Measurements from ENCODE around the gene CFAP97. TPM values are rescaled to one million over a fixed set of nuclear protein-coding genes. Genes with fewer than 3 reads are reported as not detected.
"Not testable (repeated sequence)": the region's sequence is repeated elsewhere in the genome, so short reads cannot be mapped to it uniquely, and the experiment has no call there.

CFAP97 gene
- total RNA-seq, 1 donor = 77.1 TPM

DNA sequence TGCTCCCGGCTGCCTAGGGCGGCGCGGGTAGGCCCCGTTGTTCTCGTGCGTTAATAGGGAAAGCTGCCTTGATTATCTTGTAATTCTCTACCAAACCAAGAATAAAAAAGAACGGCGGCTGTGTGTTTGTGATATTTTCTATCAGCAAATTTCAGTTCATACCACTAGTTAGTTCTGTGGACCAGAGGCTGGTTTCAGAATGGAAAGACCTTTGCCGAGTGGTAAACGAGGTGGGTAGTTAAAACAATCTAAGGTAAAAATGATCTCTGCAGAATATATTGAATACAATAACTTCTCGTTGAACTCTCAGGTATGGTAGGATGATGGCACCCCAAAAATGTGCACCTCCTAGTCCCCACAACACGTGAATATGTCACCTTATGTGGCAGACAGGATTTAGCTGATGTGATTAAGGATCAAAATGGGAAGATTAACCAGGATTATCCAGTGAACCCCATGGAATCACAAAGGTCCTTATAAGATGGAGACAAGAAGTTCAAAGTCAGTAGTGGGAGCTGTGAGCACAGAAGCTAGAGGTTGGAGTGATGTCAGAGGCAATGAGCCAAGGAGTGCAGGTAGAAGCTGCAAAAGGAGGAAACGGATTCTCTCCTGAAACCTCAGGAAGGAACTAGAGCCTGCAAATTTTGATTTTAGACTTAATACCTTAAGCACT lies 574 bp upstream of the CFAP97 start:
- Histone ChIP-seq H3K4me1 (ENCODE audit: insufficient read depth, low read length) (peaks cover 31% of the 10 kb centered on the region), H3K27me3 (ENCODE audit: insufficient read depth, low read length) (no peaks in the 10 kb centered on the region), H2AFZ (ENCODE audit: low read length) (peak overlapping the region; percentile 96), H3K4me2 (ENCODE audit: insufficient read depth, low read length) (peak overlapping the region; percentile 100), H3K36me3 (ENCODE audit: insufficient read depth, low read length) (peaks cover 4% of the 10 kb centered on the region), H3K27ac (ENCODE audit: low read depth, low read length) (peak overlapping the region; percentile 83), H4K20me1 (ENCODE audit: insufficient read depth, low read length) (peaks cover 9% of the 10 kb centered on the region), H3K79me2 (ENCODE audit: insufficient read depth, low read length) (peaks cover 51% of the 10 kb centered on the region), H3K4me3 (ENCODE audit: insufficient read depth, low read length) (peak overlapping the region; percentile 75), H3K9me3 (ENCODE audit: low read depth, low read length) (no peaks in the 10 kb centered on the region)
- TF ChIP-seq, protein P1, sequence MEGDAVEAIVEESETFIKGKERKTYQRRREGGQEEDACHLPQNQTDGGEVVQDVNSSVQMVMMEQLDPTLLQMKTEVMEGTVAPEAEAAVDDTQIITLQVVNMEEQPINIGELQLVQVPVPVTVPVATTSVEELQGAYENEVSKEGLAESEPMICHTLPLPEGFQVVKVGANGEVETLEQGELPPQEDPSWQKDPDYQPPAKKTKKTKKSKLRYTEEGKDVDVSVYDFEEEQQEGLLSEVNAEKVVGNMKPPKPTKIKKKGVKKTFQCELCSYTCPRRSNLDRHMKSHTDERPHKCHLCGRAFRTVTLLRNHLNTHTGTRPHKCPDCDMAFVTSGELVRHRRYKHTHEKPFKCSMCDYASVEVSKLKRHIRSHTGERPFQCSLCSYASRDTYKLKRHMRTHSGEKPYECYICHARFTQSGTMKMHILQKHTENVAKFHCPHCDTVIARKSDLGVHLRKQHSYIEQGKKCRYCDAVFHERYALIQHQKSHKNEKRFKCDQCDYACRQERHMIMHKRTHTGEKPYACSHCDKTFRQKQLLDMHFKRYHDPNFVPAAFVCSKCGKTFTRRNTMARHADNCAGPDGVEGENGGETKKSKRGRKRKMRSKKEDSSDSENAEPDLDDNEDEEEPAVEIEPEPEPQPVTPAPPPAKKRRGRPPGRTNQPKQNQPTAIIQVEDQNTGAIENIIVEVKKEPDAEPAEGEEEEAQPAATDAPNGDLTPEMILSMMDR (IDR thresholded peaks at IDR 0.05; ENCODE audit: extremely low read depth, low read depth, low read length) = no peak
- DNase-seq (ENCODE audit: insufficient read length, low spot score, missing footprints) = peak; percentile 73

GRCh38 chr4:185202984-185203485 lies 765 bp downstream of the CFAP97 start:
- Histone ChIP-seq H3K27me3 (ENCODE audit: insufficient read depth, low read length) (no peaks in the 10 kb centered on the region), H3K4me2 (ENCODE audit: insufficient read depth, low read length) (peak overlapping the region; percentile 90), H2AFZ (ENCODE audit: low read length) (peak overlapping the region; percentile 83), H3K79me2 (ENCODE audit: insufficient read depth, low read length) (peaks cover 61% of the 10 kb centered on the region), H3K4me3 (ENCODE audit: insufficient read depth, low read length) (peak overlapping the region; percentile 75), H3K27ac (ENCODE audit: low read depth, low read length) (peak overlapping the region; percentile 86), H3K36me3 (ENCODE audit: insufficient read depth, low read length) (peaks cover 4% of the 10 kb centered on the region), H4K20me1 (ENCODE audit: insufficient read depth, low read length) (peaks cover 9% of the 10 kb centered on the region), H3K9me3 (ENCODE audit: low read depth, low read length) (no peaks in the 10 kb centered on the region), H3K4me1 (ENCODE audit: insufficient read depth, low read length) (peaks cover 26% of the 10 kb centered on the region)
- no peak for DNase-seq (ENCODE audit: insufficient read length, low spot score, missing footprints)
- TF ChIP-seq, protein P1 (IDR thresholded peaks at IDR 0.05; ENCODE audit: extremely low read depth, low read depth, low read length) = no peak

DNA sequence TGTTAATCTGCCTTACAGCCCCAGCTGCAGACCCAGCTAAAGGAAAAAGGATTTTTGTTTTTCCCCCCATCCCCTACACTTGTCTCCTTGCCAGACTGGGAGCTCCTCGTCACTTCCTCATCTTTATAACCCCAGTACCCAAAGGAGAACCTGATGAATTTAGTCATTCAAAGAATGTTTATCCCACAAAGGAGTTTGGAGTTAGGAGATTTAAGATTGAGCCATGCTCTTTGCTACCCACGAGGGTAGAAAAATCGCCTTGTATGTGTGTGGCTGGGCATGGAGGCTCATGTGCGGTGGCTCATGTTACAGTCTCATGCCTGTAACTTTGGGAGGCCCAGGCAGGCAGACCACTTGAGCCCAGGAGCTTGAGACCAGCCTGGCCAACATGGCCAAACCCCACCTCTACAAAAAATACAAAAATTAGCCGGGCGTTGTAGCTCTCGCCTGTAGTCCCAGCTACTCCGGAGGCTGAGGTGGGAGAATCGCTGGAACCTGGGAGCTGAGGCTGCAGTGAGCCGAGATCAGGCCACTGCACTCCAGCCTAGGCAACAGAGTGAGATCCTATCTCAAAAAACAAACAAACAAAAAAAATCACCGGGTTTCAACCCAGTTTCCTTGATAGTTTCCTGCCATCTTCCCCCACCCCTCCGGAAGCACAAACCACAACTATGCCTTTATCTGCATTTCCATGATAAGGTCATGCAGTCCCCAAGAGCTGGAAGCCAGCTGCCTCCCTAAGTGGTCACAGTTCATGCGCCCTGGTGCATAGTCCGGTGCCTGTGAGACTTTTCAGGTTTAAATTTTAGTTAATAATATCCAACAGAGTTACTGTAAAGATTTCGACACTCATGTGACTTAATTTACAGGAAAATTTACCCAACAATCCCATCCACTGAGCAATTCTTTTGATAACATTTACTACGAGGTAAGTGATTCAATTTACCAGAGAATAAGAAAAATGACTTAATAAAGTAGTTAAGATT lies 1.5 kb downstream of the CFAP97 start:
- H3K4me3 ChIP-seq (ENCODE audit: insufficient read depth, low read length) = peak overlapping the region; percentile 75
- TF ChIP-seq, protein P1 (IDR thresholded peaks at IDR 0.05; ENCODE audit: extremely low read depth, low read depth, low read length) = no peak
- H3K27me3 ChIP-seq (ENCODE audit: insufficient read depth, low read length) = no peaks in the 10 kb centered on the region
- peak overlapping the region; percentile 90 for H3K4me2 ChIP-seq (ENCODE audit: insufficient read depth, low read length)
- no peak overlapping the region for H2AFZ ChIP-seq (ENCODE audit: low read length)
- H3K36me3 ChIP-seq (ENCODE audit: insufficient read depth, low read length) = peaks cover 4% of the 10 kb centered on the region
- peaks cover 26% of the 10 kb centered on the region for H3K4me1 ChIP-seq (ENCODE audit: insufficient read depth, low read length)
- DNase-seq (ENCODE audit: insufficient read length, low spot score, missing footprints) = peak; percentile 93
- H4K20me1 ChIP-seq (ENCODE audit: insufficient read depth, low read length) = peaks cover 9% of the 10 kb centered on the region
- peaks cover 69% of the 10 kb centered on the region for H3K79me2 ChIP-seq (ENCODE audit: insufficient read depth, low read length)
- H3K27ac ChIP-seq (ENCODE audit: low read depth, low read length) = peak overlapping the region; percentile 86
- H3K9me3 ChIP-seq (ENCODE audit: low read depth, low read length) = no peaks in the 10 kb centered on the region

GRCh38 chr4:185198189-185198588 lies 5.6 kb downstream of the CFAP97 start:
- H3K27me3 ChIP-seq (ENCODE audit: insufficient read depth, low read length); H3K9me3 ChIP-seq (ENCODE audit: low read depth, low read length); DNase-seq (ENCODE audit: insufficient read length, low spot score, missing footprints); H3K27ac ChIP-seq (ENCODE audit: low read depth, low read length); H2AFZ ChIP-seq (ENCODE audit: low read length); H3K4me2 ChIP-seq (ENCODE audit: insufficient read depth, low read length); H3K4me3 ChIP-seq (ENCODE audit: insufficient read depth, low read length); H3K36me3 ChIP-seq (ENCODE audit: insufficient read depth, low read length): not testable (repeated sequence)
- H4K20me1 ChIP-seq (ENCODE audit: insufficient read depth, low read length) = peaks cover 16% of the 10 kb centered on the region
- peaks cover 12% of the 10 kb centered on the region for H3K4me1 ChIP-seq (ENCODE audit: insufficient read depth, low read length)
- peaks cover 78% of the 10 kb centered on the region for H3K79me2 ChIP-seq (ENCODE audit: insufficient read depth, low read length)
